GM12891 (cell line): ENCODE measurements around the gene N4BP2L1.

ENCODE experiments used
- POLR2A ChIP-seq: IDR thresholded peaks from 2 replicates; pipeline ENCODE4 v1.6.1; 2011; ENCODE audit warnings: low read depth, low read length, control low read depth
- TAF1 ChIP-seq: IDR thresholded peaks from 2 replicates; pipeline ENCODE4 v1.6.1; 2011; ENCODE audit warnings: low read depth, low read length, control low read depth

GRCh38 chr13:32409561-32410421, 18.1 kb downstream of the N4BP2L1 start:
- TF ChIP-seq POLR2A (no peak), TAF1 (no peak)
